ENCODE measurements around the gene EDN2.
A peak's percentile ranks its signal among the peaks of the same experiment; 100 is the strongest.

The EDN2 gene

GRCh38 chr1:41497461-41498030 is 13.1 kb upstream of the EDN2 start:
- DNase-seq, result no peak

- DNase-seq, result no peak
Observed at GRCh38 chr1:41497056-41497440, 12.6 kb upstream of the EDN2 start.

GRCh38 chr1:41496080-41497055 is 11.9 kb upstream of the EDN2 start:
- DNase-seq, result peak; percentile 56 to 58

- DNase-seq, result no peak
Observed at GRCh38 chr1:41495210-41495948, 10.9 kb upstream of the EDN2 start.

- no peak for DNase-seq
Observed at GRCh38 chr1:41494351-41495209, 10.1 kb upstream of the EDN2 start.

GRCh38 chr1:41493626-41494350 is 9.3 kb upstream of the EDN2 start:
- no peak for DNase-seq

GRCh38 chr1:41493117-41493536 is 8.6 kb upstream of the EDN2 start:
- no peak for DNase-seq

GRCh38 chr1:41492341-41492848 is 7.9 kb upstream of the EDN2 start:
- peak; percentile 48 to 62 for DNase-seq

- DNase-seq, result no peak
Observed at GRCh38 chr1:41490911-41491310, 6.4 kb upstream of the EDN2 start.

- no peak for DNase-seq
Observed at GRCh38 chr1:41489561-41489960, 5.1 kb upstream of the EDN2 start.

GRCh38 chr1:41488040-41488951 is 3.8 kb upstream of the EDN2 start:
- no peak for DNase-seq

- no peak for DNase-seq
Observed at GRCh38 chr1:41487126-41488039, 2.9 kb upstream of the EDN2 start.

GRCh38 chr1:41486371-41487125 is 2.1 kb upstream of the EDN2 start:
- DNase-seq, result no peak

- DNase-seq, result no peak
Observed at GRCh38 chr1:41486053-41486370, 1.5 kb upstream of the EDN2 start.

GRCh38 chr1:41485605-41486004 is 1.1 kb upstream of the EDN2 start:
- DNase-seq, result no peak

- no peak for DNase-seq
Observed at GRCh38 chr1:41483960-41484401, 502 bp downstream of the EDN2 start.

GRCh38 chr1:41483001-41483850 is 1.3 kb downstream of the EDN2 start:
- no peak for DNase-seq

Data from stimulated activated CD4-positive, alpha-beta T cell treated with anti-CD3 and anti-CD28 coated beads, Interleukin-2, amount 100 ng/mL, for 48 hours (primary cell).